OCI-LY3 (cell line): ENCODE data around the gene ZKSCAN3.
A peak's percentile ranks its signal among the peaks of the same experiment; 100 is the strongest.

ENCODE experiments used
- H2AFZ ChIP-seq: fragments of 200-600, 300-600 bp; shearing (Covaris generic); 2 replicates; pipeline ENCODE4 v1.6.0; 2014; ENCODE audit warnings: antibody characterized with exemption, low read depth, low read length
- H3K27ac ChIP-seq: fragments of 200-600, 300-600 bp; sonication (generic); 2 replicates; pipeline ENCODE4 v1.5.1; 2014; ENCODE audit warnings: mild to moderate bottlenecking, low read length, moderate library complexity, mixed read lengths
- H3K27me3 ChIP-seq: fragments of 200-600, 300-600 bp; sonication (generic); 2 replicates; pipeline ENCODE4 v1.6.1; 2014; ENCODE audit warnings: low read depth, low read length, mixed read lengths
- H3K36me3 ChIP-seq: fragments of 200-600, 300-600 bp; sonication (generic); replicated peaks from 2 replicates; pipeline ENCODE3; 2014; ENCODE audit warnings: low read depth, low read length, mixed read lengths
- H3K4me1 ChIP-seq: fragments of 300-600, 200-600 bp; sonication (generic); 2 replicates; pipeline ENCODE4 v1.6.1; 2014; ENCODE audit warnings: low read length, mixed read lengths
- H3K4me2 ChIP-seq: fragments of 200-600, 300-600 bp; sonication (generic); 2 replicates; pipeline ENCODE4 v1.6.1; 2014; ENCODE audit warnings: low read length, mixed read lengths
- H3K4me3 ChIP-seq: fragments of 300-600, 200-600 bp; sonication (generic); 2 replicates; pipeline ENCODE4 v1.5.1; 2014; ENCODE audit warnings: antibody characterized with exemption, mild to moderate bottlenecking, low read length, moderate library complexity
- H3K79me2 ChIP-seq: fragments of 300-600, 200-600 bp; shearing (Covaris generic); 2 replicates; pipeline ENCODE4 v1.6.1; 2014; ENCODE audit warnings: mild to moderate bottlenecking, low read length, mixed read lengths
- H3K9ac ChIP-seq: fragments of 300-600, 200-600 bp; shearing (Covaris generic); 2 replicates; pipeline ENCODE4 v1.6.0; 2014; ENCODE audit warnings: mild to moderate bottlenecking, low read length, moderate library complexity
- H3K9me3 ChIP-seq: fragments of 200-600, 300-600 bp; shearing (Covaris generic); 2 replicates; pipeline ENCODE4 v1.6.1; 2014; ENCODE audit warnings: low read length, mixed read lengths; ENCODE audit not compliant: insufficient read depth
- H4K20me1 ChIP-seq: fragments of 200-600, 300-600 bp; sonication (generic); 2 replicates; pipeline ENCODE4 v1.6.1; 2016; ENCODE audit warnings: low read length, mixed read lengths; ENCODE audit not compliant: insufficient read depth
- EZH2phosphoT487 ChIP-seq: fragments of 200-600 bp; shearing (Covaris generic); IDR thresholded peaks from 2 replicates; pipeline ENCODE4 v1.6.1; 2018; ENCODE audit warnings: antibody characterized with exemption, mixed run types, low read depth
- TF ChIP-seq, protein P1 (sequence below): fragments of 200-600, 300-600 bp; sonication (generic); IDR thresholded peaks from 2 replicates; pipeline ENCODE4 v1.5.1; 2014; ENCODE audit warnings: antibody characterized with exemption, low read length, low read depth

ZKSCAN3 gene

DNA sequence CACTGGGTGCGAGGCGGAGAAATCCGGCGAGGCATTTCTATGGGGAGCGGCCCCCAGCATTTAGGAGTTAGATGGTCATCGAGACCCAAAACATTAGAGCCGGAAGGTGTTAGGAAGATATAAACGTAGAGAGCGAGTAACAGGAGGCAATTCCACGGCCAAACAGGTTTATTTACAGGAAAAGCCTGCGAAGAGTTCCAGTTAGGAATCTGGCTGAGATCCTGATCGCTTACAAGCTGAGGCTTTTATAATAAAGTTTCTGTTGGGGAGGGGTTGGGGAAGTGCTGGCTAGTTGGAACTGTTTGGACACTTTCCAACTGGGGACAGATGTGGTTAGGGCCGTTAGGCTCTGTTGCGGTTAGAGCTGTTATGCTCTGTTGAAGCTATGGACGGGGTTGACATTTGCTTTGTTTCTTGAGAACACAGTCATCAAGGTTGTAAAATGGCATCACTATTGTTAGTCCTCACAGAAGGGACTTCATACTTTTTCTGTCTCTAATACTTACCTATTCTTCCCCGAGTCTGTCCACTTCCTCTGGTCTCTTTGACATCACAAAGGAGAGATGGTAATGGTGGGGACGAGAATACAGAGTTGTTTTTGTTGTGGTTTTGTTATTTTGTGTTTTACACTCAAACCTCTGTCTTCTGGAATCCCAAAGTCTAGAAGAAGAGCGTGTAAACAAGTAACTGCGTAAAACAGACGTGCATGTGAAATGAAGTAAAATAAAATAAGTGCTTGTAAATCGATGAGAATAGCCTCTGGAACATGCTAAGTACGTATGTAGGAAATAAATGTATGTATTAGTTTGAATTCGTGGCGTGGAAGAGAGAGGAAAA lies 13.2 kb upstream of the ZKSCAN3 start:
- Histone ChIP-seq H3K27ac (peak overlapping the region; percentile 82), H3K4me1 (peaks cover 6% of the 10 kb centered on the region), H3K4me2 (peak overlapping the region; percentile 68), H3K79me2 (no peaks in the 10 kb centered on the region), H2AFZ (peak overlapping the region; percentile 92), H3K36me3 (no peaks in the 10 kb centered on the region), H3K9me3 (no peaks in the 10 kb centered on the region), H3K9ac (peak overlapping the region; percentile 93), H3K4me3 (peak overlapping the region; percentile 91), H3K27me3 (no peaks in the 10 kb centered on the region), H4K20me1 (no peaks in the 10 kb centered on the region)
- TF ChIP-seq EZH2phosphoT487: no peak
- TF ChIP-seq, protein P1, sequence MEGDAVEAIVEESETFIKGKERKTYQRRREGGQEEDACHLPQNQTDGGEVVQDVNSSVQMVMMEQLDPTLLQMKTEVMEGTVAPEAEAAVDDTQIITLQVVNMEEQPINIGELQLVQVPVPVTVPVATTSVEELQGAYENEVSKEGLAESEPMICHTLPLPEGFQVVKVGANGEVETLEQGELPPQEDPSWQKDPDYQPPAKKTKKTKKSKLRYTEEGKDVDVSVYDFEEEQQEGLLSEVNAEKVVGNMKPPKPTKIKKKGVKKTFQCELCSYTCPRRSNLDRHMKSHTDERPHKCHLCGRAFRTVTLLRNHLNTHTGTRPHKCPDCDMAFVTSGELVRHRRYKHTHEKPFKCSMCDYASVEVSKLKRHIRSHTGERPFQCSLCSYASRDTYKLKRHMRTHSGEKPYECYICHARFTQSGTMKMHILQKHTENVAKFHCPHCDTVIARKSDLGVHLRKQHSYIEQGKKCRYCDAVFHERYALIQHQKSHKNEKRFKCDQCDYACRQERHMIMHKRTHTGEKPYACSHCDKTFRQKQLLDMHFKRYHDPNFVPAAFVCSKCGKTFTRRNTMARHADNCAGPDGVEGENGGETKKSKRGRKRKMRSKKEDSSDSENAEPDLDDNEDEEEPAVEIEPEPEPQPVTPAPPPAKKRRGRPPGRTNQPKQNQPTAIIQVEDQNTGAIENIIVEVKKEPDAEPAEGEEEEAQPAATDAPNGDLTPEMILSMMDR: no peak

DNA sequence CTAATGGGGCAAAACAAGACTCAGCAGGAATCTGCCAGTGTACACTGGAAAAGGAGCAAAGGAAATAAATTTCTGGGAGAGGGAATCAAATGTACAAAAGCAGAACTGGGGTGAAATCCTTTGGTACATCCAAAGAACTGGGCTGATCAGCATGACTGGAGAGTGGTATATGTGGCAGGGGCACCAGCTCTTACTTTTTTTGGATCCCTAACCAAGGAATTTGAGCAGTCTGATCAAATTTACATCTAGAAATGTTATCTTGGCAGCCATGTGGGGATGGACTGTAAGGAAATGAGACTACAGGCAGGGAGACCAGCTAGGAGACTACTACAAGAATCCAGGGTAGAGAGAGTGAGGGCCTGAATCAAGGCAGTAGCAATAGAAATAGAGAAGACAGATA lies 12.6 kb upstream of the ZKSCAN3 start:
- no peaks in the 10 kb centered on the region for H3K27me3 ChIP-seq
- no peaks in the 10 kb centered on the region for H3K9me3 ChIP-seq
- H3K27ac ChIP-seq: no peak overlapping the region
- H3K36me3 ChIP-seq: no peaks in the 10 kb centered on the region
- no peaks in the 10 kb centered on the region for H3K79me2 ChIP-seq
- H2AFZ ChIP-seq: no peak overlapping the region
- peak overlapping the region; percentile 68 for H3K4me2 ChIP-seq
- TF ChIP-seq, protein P1: no peak
- TF ChIP-seq EZH2phosphoT487: no peak
- H3K4me1 ChIP-seq: peaks cover 6% of the 10 kb centered on the region
- peak overlapping the region; percentile 91 for H3K4me3 ChIP-seq
- no peak overlapping the region for H3K9ac ChIP-seq
- H4K20me1 ChIP-seq: no peaks in the 10 kb centered on the region

DNA sequence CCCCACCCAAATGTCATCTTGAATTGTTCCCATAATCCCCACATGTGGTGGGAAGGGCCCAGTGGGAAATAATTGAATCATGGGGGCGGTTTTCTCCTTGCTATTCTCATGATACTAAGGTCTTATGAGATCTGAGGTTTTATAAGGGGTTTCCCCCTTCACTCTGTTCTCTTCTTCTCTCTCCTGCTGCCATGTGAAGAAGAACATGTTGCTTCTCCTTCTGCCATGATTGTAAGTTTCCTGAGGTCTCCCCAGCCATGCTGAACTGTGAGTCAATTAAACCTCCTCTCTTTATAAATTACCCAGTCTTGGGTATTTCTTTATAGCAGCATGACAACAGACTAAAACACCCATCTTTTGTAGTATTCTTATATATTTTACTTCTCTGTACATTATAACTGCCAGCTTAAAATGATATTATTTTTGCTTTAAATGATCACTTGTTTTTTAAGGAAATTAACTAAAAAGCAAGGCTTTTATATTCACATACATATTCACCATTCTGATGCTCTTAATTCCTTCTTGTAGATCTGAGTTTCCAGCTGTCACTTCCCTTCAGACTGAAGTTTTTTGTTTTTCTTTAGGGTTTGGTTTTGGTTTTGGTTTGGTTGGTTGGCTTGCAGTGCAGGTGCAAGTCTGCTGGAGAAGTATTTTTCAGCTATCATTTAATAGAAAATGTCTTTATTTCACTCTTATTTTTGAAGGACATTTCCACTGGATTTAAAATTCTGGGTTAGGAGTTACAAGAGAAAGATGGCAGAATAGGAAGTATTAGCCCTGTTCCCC lies 9.2 kb upstream of the ZKSCAN3 start:
- H3K79me2 ChIP-seq: no peaks in the 10 kb centered on the region
- H4K20me1 ChIP-seq: no peaks in the 10 kb centered on the region
- no peak overlapping the region for H3K4me2 ChIP-seq
- TF ChIP-seq, protein P1: no peak
- no peak for TF ChIP-seq EZH2phosphoT487
- H2AFZ ChIP-seq: no peak overlapping the region
- H3K27ac ChIP-seq: no peak overlapping the region
- H3K9ac ChIP-seq: no peak overlapping the region
- H3K9me3 ChIP-seq: no peaks in the 10 kb centered on the region
- no peaks in the 10 kb centered on the region for H3K36me3 ChIP-seq
- H3K27me3 ChIP-seq: no peaks in the 10 kb centered on the region
- peaks cover 6% of the 10 kb centered on the region for H3K4me1 ChIP-seq
- no peak overlapping the region for H3K4me3 ChIP-seq
